Fibroblast of mammary gland (primary cell): Measurements from ENCODE around the gene PHF23.

Experiments
- DNase-seq: peaks from one replicate; pipeline ENCODE4 v3.0.0-alpha.2; 2010; ENCODE audit warnings: low read depth
- H3K4me3 ChIP-seq: 2 replicates; pipeline ENCODE4 v1.5.1; 2011; ENCODE audit warnings: low read depth, mild to moderate bottlenecking, low read length, moderate library complexity; ENCODE audit not compliant: control insufficient read depth
- TF ChIP-seq, protein P1 (sequence below): conservative IDR thresholded peaks from 2 replicates; pipeline ENCODE4 v1.5.1; 2011; ENCODE audit warnings: low read depth, low read length, inconsistent platforms; ENCODE audit not compliant: control insufficient read depth, insufficient read depth

The PHF23 gene

GRCh38 chr17:7215136-7215638 lies 24.1 kb downstream of the PHF23 start:
- no peak for DNase-seq
- TF ChIP-seq, protein P1, sequence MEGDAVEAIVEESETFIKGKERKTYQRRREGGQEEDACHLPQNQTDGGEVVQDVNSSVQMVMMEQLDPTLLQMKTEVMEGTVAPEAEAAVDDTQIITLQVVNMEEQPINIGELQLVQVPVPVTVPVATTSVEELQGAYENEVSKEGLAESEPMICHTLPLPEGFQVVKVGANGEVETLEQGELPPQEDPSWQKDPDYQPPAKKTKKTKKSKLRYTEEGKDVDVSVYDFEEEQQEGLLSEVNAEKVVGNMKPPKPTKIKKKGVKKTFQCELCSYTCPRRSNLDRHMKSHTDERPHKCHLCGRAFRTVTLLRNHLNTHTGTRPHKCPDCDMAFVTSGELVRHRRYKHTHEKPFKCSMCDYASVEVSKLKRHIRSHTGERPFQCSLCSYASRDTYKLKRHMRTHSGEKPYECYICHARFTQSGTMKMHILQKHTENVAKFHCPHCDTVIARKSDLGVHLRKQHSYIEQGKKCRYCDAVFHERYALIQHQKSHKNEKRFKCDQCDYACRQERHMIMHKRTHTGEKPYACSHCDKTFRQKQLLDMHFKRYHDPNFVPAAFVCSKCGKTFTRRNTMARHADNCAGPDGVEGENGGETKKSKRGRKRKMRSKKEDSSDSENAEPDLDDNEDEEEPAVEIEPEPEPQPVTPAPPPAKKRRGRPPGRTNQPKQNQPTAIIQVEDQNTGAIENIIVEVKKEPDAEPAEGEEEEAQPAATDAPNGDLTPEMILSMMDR, result no peak
- peak overlapping the region; percentile 12 for H3K4me3 ChIP-seq

DNA sequence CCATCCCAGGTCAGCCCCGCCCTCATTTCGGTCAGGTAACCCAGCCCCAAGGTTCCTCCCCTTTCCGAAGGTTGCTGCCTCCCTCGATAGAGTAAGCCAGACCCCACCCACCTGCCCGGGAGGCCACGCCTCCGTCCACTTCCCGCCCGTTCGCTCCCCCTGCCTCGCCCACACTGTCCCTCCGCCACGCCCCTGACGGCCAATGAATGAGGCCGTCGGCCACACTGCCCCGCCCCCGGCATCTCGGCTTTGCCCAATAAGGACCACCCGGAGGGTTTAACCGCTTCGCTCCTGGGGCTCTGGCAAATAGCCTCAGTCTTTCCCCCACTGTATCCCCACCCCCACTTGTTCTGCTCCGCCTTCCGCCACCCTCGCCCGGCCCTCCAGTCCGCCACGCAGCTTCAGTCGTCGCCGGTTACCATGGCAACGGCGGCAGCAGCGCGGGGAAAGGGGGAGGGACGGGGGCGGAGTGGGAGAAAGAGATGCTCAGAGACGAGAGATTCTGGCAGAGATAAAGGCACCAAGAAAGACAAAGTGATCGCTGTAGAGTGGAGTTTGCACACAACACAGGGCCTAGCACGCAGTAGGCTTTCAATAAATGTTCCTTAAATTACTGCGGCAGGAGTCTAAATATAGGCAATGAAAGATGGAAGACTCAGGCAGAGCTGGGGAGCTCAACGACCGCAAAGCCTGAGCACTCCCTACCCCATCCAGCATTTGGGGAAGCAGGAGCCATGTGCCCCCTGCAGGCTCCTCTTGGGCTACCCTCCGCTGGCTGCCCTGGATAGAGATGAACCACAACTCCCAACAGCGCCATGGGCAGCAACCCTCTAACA lies 24.7 kb downstream of the PHF23 start:
- DNase-seq, result peak; percentile 94
- H3K4me3 ChIP-seq, result peak overlapping the region; percentile 43

DNA sequence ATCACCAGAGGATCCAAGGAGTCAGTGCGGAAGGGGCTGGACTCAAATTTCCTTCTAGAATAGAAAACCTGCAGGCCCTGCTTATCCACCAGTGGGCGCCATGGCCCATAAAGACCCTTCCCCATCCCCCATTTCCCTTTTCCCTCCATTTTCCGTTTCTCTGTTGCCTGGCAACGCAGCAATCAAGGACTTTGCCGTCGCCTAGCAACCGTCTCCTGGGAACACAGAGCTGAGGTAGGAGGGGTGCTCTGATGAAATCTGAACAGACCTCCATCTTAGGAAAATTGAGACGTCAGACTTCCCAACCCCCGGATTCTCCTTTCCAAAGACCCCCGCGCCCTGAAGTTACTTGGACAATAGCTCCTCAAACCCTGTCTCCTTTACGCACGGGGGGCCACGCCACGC lies 25.4 kb downstream of the PHF23 start:
- peak overlapping the region; percentile 43 for H3K4me3 ChIP-seq
- peak; percentile 80 for DNase-seq
- TF ChIP-seq, protein P1, result peak; percentile 46

More for the DNA sequence above, 24.7 kb downstream of the PHF23 start:
- TF ChIP-seq, protein P1, result peak; percentile 55

DNA sequence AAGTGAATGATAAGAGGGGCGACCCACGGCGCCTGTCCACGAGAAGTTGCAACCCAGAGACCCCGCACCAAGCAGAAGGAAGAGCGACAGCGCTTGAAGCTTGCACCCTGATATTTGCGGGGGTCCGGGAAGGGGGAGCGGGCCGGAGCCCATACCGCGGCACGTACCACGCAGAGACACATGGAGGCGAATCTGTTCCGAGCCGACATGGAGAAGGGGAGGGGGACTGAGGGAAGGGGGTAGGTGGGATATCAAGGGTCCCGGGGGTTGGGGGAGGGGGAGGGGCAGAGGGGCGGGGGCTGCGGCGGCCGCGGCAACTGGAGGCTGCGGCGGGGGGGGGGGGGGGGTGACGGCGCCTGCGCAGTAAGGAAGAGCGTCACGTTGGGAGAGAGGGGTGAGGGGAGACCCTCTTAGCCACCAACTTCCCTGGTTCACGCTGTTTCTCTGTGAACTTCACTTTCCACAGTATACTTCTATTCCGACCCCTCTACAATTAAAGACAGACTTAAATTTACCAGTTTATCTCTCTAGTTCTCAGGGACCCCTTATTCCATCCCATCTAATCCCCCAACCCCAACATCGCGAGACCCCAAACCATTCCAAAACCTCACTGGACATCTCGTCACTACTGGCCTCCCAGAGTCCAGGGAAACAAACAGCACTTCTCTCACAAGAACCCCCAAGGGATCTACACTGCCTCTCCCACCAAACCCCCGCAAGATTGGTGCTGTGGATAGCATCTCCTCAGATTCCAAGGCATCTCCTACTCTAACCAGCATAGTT lies 27.6 kb downstream of the PHF23 start:
- H3K4me3 ChIP-seq, result peak overlapping the region; percentile 17
- TF ChIP-seq, protein P1, result no peak
- DNase-seq, result no peak

DNA sequence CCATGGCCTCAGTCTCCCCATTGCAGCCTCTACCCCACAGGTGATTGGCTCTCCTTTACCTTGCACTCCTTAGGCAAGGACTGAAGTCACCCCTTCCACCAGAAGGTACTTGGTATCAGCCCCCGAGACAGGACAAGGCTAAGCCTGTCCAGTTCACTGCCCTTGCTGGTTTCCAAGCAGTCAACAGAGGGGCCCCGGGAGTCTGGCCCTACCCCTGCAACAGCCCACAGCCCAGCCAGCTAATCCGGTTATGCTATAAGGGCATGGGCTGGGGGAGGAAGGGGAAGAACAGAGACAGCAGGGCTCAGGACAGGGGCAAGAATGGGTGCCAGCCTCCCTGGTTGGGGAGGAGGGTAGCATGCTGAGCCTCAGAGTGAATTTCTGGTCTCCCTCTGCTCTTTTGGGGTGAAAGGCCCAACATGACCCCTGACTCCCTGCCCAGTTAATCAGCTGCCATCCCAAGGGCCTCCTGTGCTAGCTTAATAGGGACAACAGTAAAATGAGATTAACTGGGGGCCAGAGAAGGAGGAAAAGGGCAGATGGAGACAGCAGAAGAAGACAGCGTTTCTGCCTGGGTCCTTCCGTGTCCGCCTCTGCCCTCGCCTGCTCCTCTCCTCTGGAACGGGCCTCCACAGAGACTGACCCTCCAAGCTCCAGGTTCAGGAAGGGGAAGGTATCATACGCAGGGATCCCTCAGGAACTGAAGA lies 30.4 kb downstream of the PHF23 start:
- no peak overlapping the region for H3K4me3 ChIP-seq
- DNase-seq, result no peak
- TF ChIP-seq, protein P1, result no peak

- DNase-seq, result no peak
- TF ChIP-seq, protein P1, result no peak
Measured at GRCh38 chr17:7208027-7208571, 31.2 kb downstream of the PHF23 start.

More at GRCh38 chr17:7208027-7208571, 31.2 kb downstream of the PHF23 start:
- no peak overlapping the region for H3K4me3 ChIP-seq
